ENCODE data around the gene AATF.
"Not testable (repeated sequence)": the region's sequence is repeated elsewhere in the genome, so short reads cannot be mapped to it uniquely, and the experiment has no call there.

The AATF gene

GRCh38 chr17:37052450-37052849, 103.7 kb downstream of the AATF start:
- DNase-seq: no peak

GRCh38 chr17:37054894-37055293, 106.1 kb downstream of the AATF start:
- DNase-seq: no peak

GRCh38 chr17:37056622-37057021, 107.9 kb downstream of the AATF start:
- no peak for DNase-seq

- DNase-seq: no peak
Measured at GRCh38 chr17:37059493-37059892, 110.7 kb downstream of the AATF start.

GRCh38 chr17:37060094-37060493, 111.3 kb downstream of the AATF start:
- DNase-seq: no peak

GRCh38 chr17:37060928-37061327, 112.2 kb downstream of the AATF start:
- peak; percentile 24 for DNase-seq

- DNase-seq: no peak
Measured at GRCh38 chr17:37062021-37062420, 113.3 kb downstream of the AATF start.

GRCh38 chr17:37064206-37064605, 115.5 kb downstream of the AATF start:
- DNase-seq: no peak

GRCh38 chr17:37064956-37065355, 116.2 kb downstream of the AATF start:
- no peak for DNase-seq

- DNase-seq: no peak
Measured at GRCh38 chr17:37065486-37066321, 117.0 kb downstream of the AATF start.

GRCh38 chr17:37066322-37067255, 117.8 kb downstream of the AATF start:
- DNase-seq: no peak

- DNase-seq: peak; percentile 13
Measured at GRCh38 chr17:37067555-37068111, 118.9 kb downstream of the AATF start.

GRCh38 chr17:37068266-37068665, 119.5 kb downstream of the AATF start:
- no peak for DNase-seq

- no peak for DNase-seq
Measured at GRCh38 chr17:37069087-37069486, 120.3 kb downstream of the AATF start.

- not testable (repeated sequence) for DNase-seq
Measured at GRCh38 chr17:37073464-37073863, 124.7 kb downstream of the AATF start.

- DNase-seq: no peak
Measured at GRCh38 chr17:37079065-37079708, 130.4 kb downstream of the AATF start.

- DNase-seq: no peak
Measured at GRCh38 chr17:37079735-37080134, 131.0 kb downstream of the AATF start.

GRCh38 chr17:37081287-37081686, 132.5 kb downstream of the AATF start:
- DNase-seq: no peak

- no peak for DNase-seq
Measured at GRCh38 chr17:37082311-37082860, 133.6 kb downstream of the AATF start.

- DNase-seq: no peak
Measured at GRCh38 chr17:37082985-37083384, 134.2 kb downstream of the AATF start.

GRCh38 chr17:37083456-37083855, 134.7 kb downstream of the AATF start:
- no peak for DNase-seq

GRCh38 chr17:37084372-37084771, 135.6 kb downstream of the AATF start:
- DNase-seq: no peak

GRCh38 chr17:37086334-37086733, 137.6 kb downstream of the AATF start:
- no peak for DNase-seq

Measured in RPMI8226 (cell line).